GM12874 (cell line): ENCODE measurements around the gene ABAT.

ENCODE experiments used
- CTCF ChIP-seq: IDR thresholded peaks from 2 replicates; pipeline ENCODE4 v1.5.1; 2011; ENCODE audit warnings: low read depth, mild to moderate bottlenecking, control low read depth, low read length, moderate library complexity; ENCODE audit not compliant: insufficient read depth

ABAT gene

GRCh38 chr16:8669481-8669880 is 4.9 kb upstream of the ABAT start:
- no peak for TF ChIP-seq CTCF

- TF ChIP-seq CTCF: no peak
Measured at GRCh38 chr16:8670014-8670560, 4.3 kb upstream of the ABAT start.

- TF ChIP-seq CTCF: no peak
Measured at GRCh38 chr16:8673611-8674412, 605 bp upstream of the ABAT start.

GRCh38 chr16:8675183-8676159 is 1.1 kb downstream of the ABAT start:
- TF ChIP-seq CTCF: no peak

- TF ChIP-seq CTCF: no peak
Measured at GRCh38 chr16:8676160-8676547, 1.7 kb downstream of the ABAT start.

- no peak for TF ChIP-seq CTCF
Measured at GRCh38 chr16:8676737-8677375, 2.4 kb downstream of the ABAT start.
